ENCODE data around the gene MNT.

Gene MNT

DNA sequence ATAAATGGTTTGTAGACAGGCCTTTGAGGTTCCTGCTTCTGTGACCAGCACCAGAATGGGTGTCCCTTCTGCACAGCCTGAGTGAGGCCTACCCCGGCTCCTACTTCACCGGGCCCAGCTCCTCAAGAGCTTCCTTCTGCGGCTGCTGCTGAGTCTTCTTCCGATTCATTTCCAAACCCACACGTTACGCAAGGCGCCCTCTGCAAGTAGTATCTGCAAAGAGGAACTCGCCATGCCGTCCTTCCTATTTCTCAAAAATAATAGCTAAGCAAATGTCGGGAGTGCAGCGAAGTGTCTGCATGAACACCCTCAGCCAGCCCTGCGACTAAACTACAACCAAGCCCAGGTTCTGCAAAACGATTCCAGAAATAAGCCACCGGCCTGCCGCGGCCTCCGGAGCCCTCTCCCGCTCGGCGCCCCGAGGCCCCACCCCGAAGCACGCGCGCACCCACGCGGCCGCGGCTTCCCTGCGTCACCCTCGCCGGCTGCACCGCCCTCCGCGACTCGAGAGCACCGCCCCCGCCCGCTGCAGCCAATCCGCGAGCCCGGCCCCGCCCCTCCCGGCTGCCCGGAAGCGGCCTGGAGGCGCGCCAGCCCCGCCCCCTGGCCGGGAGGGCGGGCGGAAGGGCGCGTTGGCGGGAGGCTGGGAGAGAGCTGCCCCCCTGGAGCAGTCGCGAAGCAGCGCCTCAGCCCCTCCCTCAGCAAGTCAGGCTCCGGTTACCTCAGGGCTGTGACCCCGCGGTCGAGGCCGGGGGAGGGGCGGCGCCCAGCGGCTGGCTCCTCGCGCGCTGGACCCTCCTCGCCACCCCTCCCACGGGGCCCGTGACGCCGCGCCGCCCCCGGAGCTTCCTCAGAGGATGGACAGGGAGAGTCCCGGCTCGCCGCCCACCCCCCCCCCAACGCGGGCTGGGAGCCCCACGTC, 8.3 kb downstream of the MNT start:
- peak; percentile 94 for DNase-seq (ENCODE audit: low read depth)
- H3K4me3 ChIP-seq (ENCODE audit: low read depth, low read length) = peak overlapping the region; percentile 69
- peak; percentile 82 for TF ChIP-seq MYC (IDR thresholded peaks at IDR 0.05; ENCODE audit: low read depth, low read length)
- TF ChIP-seq, protein P1, sequence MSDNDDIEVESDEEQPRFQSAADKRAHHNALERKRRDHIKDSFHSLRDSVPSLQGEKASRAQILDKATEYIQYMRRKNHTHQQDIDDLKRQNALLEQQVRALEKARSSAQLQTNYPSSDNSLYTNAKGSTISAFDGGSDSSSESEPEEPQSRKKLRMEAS (IDR thresholded peaks at IDR 0.05; ENCODE audit: low read depth, low read length) = peak; percentile 55
- peak; percentile 36 for TF ChIP-seq POLR2A (IDR thresholded peaks at IDR 0.05; ENCODE audit: extremely low read depth, insufficient read length)
- TF ChIP-seq, protein P2, sequence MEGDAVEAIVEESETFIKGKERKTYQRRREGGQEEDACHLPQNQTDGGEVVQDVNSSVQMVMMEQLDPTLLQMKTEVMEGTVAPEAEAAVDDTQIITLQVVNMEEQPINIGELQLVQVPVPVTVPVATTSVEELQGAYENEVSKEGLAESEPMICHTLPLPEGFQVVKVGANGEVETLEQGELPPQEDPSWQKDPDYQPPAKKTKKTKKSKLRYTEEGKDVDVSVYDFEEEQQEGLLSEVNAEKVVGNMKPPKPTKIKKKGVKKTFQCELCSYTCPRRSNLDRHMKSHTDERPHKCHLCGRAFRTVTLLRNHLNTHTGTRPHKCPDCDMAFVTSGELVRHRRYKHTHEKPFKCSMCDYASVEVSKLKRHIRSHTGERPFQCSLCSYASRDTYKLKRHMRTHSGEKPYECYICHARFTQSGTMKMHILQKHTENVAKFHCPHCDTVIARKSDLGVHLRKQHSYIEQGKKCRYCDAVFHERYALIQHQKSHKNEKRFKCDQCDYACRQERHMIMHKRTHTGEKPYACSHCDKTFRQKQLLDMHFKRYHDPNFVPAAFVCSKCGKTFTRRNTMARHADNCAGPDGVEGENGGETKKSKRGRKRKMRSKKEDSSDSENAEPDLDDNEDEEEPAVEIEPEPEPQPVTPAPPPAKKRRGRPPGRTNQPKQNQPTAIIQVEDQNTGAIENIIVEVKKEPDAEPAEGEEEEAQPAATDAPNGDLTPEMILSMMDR (IDR thresholded peaks at IDR 0.05; ENCODE audit: low read depth, low read length) = no peak

GRCh38 chr17:2391597-2392251, 9.1 kb downstream of the MNT start:
- peak overlapping the region; percentile 69 for H3K4me3 ChIP-seq (ENCODE audit: low read depth, low read length)
- TF ChIP-seq, protein P2 (IDR thresholded peaks at IDR 0.05; ENCODE audit: low read depth, low read length) = no peak
- TF ChIP-seq MYC (IDR thresholded peaks at IDR 0.05; ENCODE audit: low read depth, low read length) (no peak), POLR2A (IDR thresholded peaks at IDR 0.05; ENCODE audit: extremely low read depth, insufficient read length) (no peak)
- DNase-seq (ENCODE audit: low read depth) = no peak

- no peak for DNase-seq (ENCODE audit: low read depth)
- H3K4me3 ChIP-seq (ENCODE audit: low read depth, low read length) = no peak overlapping the region
- TF ChIP-seq, protein P2 (IDR thresholded peaks at IDR 0.05; ENCODE audit: low read depth, low read length) = no peak
- no peak for TF ChIP-seq POLR2A (IDR thresholded peaks at IDR 0.05; ENCODE audit: extremely low read depth, insufficient read length)
- TF ChIP-seq, protein P1 (IDR thresholded peaks at IDR 0.05; ENCODE audit: low read depth, low read length) = no peak
- TF ChIP-seq MYC (IDR thresholded peaks at IDR 0.05; ENCODE audit: low read depth, low read length) = no peak
Observed at GRCh38 chr17:2390199-2390836, 10.5 kb downstream of the MNT start.

GRCh38 chr17:2388683-2389055, 12.2 kb downstream of the MNT start:
- no peak overlapping the region for H3K4me3 ChIP-seq (ENCODE audit: low read depth, low read length)
- no peak for DNase-seq (ENCODE audit: low read depth)
- TF ChIP-seq, protein P2 (IDR thresholded peaks at IDR 0.05; ENCODE audit: low read depth, low read length) = no peak
- TF ChIP-seq POLR2A (IDR thresholded peaks at IDR 0.05; ENCODE audit: extremely low read depth, insufficient read length) (no peak), MYC (IDR thresholded peaks at IDR 0.05; ENCODE audit: low read depth, low read length) (no peak)
- TF ChIP-seq, protein P1 (IDR thresholded peaks at IDR 0.05; ENCODE audit: low read depth, low read length) = no peak

DNA sequence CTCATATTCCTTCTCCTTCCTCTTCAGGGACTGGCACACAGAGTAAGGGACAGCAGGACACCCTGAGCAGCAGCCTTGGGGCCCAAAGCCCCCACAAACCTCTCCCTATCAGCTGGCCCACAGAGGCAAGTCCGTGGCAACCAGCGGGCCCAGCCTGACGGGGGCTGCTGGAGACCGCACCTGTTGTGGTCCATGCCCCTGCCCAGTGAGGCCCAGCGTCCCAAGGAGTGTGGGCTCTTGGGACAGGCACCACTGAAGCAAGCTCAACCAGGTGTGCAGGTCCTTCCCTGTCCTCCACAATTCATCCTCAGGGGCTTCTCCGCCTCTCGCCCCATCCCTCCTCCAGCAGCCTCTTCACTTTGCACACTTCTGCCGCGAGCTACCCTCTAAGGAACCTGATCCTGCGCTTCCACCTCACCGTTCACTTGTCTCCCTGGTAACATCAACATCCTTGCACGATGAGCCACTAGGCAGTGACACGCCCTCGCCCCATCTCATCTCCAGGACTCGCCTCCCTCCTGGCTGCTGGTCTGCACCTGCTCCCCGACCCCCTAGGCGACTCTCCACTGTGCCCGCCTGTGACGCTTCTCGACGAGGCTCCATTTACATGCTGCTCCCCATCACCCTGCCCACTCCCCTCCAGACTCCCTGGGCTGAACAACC, 12.7 kb downstream of the MNT start:
- DNase-seq (ENCODE audit: low read depth) = no peak
- TF ChIP-seq, protein P2 (IDR thresholded peaks at IDR 0.05; ENCODE audit: low read depth, low read length) = no peak
- TF ChIP-seq, protein P1 (IDR thresholded peaks at IDR 0.05; ENCODE audit: low read depth, low read length) = no peak
- TF ChIP-seq MYC (IDR thresholded peaks at IDR 0.05; ENCODE audit: low read depth, low read length) (no peak), POLR2A (IDR thresholded peaks at IDR 0.05; ENCODE audit: extremely low read depth, insufficient read length) (no peak)
- no peak overlapping the region for H3K4me3 ChIP-seq (ENCODE audit: low read depth, low read length)

Measured in NB4 (cell line).